GM18868 (cell line): ENCODE results near the gene RIT1.
"Not testable (repeated sequence)": the region's sequence is repeated elsewhere in the genome, so short reads cannot be mapped to it uniquely, and the experiment has no call there.

Experiments used
- ATAC-seq: cut with Tn5 transposase; IDR thresholded peaks from one replicate; pipeline ENCODE4 v1.9.1; 2021; ENCODE audit warnings: mild to moderate bottlenecking, moderate library complexity; ENCODE audit not compliant: unreplicated experiment

The RIT1 gene

DNA sequence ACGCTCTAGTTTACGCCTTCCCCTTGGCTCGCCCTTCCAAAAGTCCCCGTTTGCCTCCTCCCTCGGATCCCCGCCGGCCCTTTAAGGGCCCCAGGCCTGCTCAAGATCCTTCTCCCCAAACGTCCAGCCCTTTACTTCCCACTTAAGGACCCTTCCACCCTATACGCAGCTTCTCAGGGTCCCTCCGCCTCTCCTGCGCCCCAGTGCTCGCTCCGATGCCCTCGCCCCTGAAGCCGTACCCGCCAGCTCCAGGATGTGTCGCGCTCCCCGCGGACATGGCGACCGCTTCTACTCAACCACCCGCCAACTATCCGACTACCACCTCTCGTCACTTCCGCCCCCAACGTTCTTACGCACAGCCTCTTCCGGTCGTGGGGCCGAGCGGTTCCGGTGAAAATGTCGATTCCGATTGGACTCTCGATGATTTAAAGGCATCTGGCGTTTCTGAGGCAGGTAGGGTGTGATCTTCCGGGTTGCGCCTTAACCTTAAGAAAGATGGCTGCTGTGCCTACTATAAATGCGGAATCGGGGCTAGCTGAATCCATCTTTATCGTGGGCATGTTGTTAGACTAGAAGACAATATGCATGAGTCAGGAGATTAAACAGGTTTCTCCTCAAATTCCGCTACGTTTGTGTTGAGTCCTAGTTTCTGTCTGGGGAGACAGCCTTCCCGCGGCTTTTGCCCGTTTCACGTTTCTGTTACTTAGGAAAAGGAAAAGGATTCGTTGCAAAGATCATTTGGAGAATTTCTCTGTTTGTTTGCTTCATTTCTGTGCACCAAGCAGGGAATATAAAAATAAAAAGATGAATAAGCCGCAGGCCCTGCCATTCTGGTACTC, 23.2 kb upstream of the RIT1 start, which contains the start of gene KHDC4:
Gene KHDC4, minus strand, starts transcription at position 317 of the 839 bp plus-strand sequence. Its CDS starts 40 bp downstream, at position 277.
- peak; percentile 93 for ATAC-seq

- ATAC-seq = no peak
These were observed 22.5 kb upstream of the RIT1 start for GRCh38 chr1:155933591-155934096.

- no peak for ATAC-seq
These were observed 21.3 kb upstream of the RIT1 start for GRCh38 chr1:155932487-155932886.

DNA sequence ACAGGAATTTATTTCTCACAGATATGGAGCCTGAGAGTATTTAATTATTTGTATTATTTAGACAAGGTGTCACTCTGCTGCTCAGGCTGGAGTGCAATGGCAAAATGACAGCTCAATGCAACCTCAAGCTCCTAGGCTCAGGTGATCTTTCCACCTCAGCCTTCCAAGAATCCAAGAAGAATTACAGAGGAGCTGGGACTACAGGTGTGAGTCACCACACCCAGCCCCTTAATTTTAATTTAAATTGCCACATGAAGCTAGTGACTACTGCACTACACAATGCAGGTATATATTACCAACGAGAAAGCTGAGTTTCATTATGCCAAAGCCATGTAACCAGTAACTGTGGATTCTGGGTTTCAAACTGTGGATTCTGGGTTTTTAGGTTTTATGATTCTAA, 20.9 kb upstream of the RIT1 start:
- no peak for ATAC-seq

- no peak for ATAC-seq
These were observed 20.3 kb upstream of the RIT1 start for GRCh38 chr1:155931332-155932038.

DNA sequence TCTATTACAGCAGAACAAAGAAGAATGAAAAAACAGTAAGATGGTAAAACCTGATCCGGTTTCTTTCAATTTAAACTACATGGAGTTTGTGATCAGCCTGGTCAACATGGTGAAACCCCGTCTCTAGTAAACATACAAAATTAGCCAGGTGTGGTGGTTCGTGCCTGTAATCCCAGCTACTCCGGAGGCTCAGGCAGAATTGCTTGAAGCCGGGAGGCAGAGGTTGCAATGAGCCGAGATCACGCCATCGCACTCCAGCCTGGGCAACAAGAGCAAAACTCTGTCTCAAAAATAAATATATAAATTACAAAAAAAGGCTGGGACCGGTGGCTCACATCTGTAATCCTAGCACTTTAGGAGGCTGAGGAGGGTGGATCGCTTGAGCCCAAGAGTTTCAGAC, 19.6 kb upstream of the RIT1 start:
- not testable (repeated sequence) for ATAC-seq

DNA sequence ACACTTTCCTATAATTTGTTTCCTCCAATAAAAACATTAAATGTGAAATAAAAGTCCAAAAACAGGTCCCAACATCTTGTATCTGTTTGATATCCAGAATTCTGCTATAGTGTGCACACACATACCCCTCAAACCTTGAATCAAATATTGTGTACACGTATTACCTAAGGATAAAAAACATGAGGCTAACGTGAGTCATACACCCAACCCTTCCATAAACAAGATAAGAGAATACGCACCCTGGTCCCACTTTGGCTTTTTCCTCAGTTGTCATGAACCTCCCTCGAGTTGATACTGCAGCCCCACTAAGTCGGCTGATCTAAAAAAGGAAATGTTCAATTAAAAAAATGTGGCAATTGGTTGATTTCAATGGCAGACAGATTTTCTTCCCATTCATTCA, 17.9 kb upstream of the RIT1 start:
- ATAC-seq = no peak

DNA sequence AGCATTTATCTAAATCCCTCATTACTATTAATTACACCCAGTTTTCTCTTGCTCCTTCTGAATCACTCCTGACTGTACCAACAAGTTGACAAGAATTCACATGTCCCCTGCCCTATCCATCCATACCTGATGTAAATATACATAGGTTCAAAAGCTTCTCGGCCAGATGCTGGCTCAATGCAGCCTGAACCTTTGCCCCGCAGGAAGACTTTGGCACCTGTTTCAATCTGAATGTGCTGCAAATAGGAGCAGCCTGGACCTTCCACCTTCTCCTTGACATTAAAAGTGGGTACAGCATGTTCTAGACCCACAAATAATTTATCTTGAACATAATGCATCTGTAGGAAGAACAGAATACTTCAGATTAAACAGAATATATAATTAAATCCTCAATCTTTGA, 14.4 kb upstream of the RIT1 start:
- ATAC-seq = no peak

GRCh38 chr1:155920717-155921116, 9.6 kb upstream of the RIT1 start:
- ATAC-seq = no peak

- no peak for ATAC-seq
These were observed 8.7 kb upstream of the RIT1 start for GRCh38 chr1:155919801-155920200.

GRCh38 chr1:155918660-155919059, 7.5 kb upstream of the RIT1 start:
- no peak for ATAC-seq

- no peak for ATAC-seq
These were observed 3.0 kb upstream of the RIT1 start for GRCh38 chr1:155913969-155914757.

DNA sequence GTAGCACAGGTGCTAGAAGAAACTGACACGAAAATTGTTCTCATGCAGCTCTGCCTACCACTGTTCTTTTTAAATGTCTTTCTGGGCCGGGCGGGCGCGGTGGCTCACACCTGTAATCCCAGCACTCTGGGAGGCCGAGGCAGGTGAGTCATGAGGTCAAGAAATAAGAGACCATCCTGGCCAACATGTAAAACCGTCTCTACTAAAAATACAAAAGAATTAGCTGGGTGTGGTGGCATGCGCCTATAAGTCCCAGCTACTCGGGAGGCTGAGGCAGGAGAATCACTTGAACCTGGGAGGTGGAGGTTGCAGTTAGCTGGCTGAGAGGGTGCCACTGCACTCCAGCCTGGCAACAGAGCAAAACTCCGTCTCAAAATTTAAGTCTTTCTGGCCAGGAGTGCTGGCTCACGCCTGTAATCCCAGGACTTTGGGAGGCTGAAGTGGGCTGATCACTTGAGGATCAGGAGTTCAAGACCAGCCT, 947 bp upstream of the RIT1 start:
- ATAC-seq = no peak

- peak; percentile 44 for ATAC-seq
These were observed 478 bp downstream of the RIT1 start for GRCh38 chr1:155910621-155911121.

GRCh38 chr1:155909894-155910293, 1.3 kb downstream of the RIT1 start:
- ATAC-seq = no peak

GRCh38 chr1:155904261-155904660, 6.9 kb downstream of the RIT1 start:
- ATAC-seq = no peak

DNA sequence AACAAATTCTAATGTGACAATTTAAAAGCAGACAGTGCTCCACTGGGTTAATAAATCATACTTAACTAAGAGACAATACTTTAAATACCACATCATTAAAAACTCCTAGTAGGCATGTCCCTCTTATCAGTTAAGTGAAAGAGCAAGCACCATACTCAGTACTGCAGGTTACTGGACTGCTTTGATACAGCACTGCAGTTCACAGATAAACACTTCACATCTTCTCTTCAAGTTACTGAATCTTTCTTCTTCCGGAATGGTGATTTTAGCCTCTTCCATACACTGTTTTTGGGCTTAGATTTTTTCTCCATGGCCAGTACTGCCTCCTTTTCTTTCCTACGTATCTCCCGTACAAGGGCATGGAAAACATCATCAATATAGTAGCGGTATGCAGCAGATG, 11.0 kb downstream of the RIT1 start:
- no peak for ATAC-seq

DNA sequence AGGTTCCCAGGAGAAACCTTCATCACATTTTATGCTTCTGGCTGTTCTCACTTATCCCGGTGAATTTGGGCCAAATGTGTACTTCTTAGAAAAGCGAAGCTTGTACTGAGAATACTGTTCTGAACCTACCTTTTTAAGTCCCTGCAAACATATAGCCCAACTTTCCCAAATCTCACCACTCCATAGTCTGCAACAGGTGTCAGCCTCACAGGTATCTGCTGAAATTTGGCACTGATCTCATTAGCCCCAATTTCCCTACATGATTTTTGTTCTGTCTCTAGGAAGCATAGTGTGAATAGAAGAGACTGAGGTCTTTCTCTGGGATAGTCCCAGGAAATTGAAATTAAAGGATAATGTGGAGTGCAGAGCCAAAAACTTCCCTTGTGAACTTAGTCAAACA, 11.5 kb downstream of the RIT1 start:
- ATAC-seq = no peak

GRCh38 chr1:155898888-155899287, 12.3 kb downstream of the RIT1 start:
- no peak for ATAC-seq

GRCh38 chr1:155897746-155898145, 13.4 kb downstream of the RIT1 start:
- no peak for ATAC-seq

DNA sequence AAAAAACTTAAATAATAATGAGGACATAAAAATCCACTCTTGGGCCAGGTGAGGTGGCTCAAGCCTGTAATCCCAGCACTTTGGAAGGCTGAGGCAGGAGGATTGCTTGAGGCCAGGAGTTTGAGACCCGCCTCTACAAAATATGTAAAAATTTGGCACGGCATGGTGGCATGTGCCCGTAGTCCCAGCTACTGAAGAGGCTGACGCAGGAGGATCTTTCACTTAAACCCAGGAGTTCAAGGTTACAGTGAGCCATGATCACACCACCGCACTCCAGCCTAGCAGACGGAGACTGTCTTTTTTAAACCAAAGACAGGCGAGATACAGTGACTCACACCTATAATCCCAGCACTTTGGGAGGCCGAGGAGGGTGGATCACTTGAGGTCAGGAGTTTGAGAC, 14.7 kb downstream of the RIT1 start:
- not testable (repeated sequence) for ATAC-seq
